Measurements from ENCODE around the gene LRRC47. TPM values are rescaled to one million over a fixed set of nuclear protein-coding genes. Genes with fewer than 3 reads are reported as not detected.

LRRC47 gene
- total and polyA plus RNA-seq, 2 of the 13 experiments (the other 11 are each of a cell fraction or from before 2014, with no cell fraction given) = 18.3 to 52.5 TPM

GRCh38 chr1:3775490-3776230 lies 20.6 kb downstream of the LRRC47 start (continued):
- TF ChIP-seq CBX1 (IDR thresholded peaks at IDR 0.05; ENCODE audit: low read depth) (peak; percentile 30), HNF4G (IDR thresholded peaks at IDR 0.05; ENCODE audit: borderline replicate concordance, low read depth, low read length) (peak; percentile 71), HNF4G (CRISPR knock-in tag; IDR thresholded peaks at IDR 0.05; ENCODE audit: borderline replicate concordance, low read depth) (0 out of 2 replicates have a peak, but pooled peaks have one; percentile 16), NFIC (IDR thresholded peaks at IDR 0.05; ENCODE audit: low read length) (no peak), DRAP1 (CRISPR knock-in tag; IDR thresholded peaks at IDR 0.05) (peak; percentile 13; the same call in 1 of the 2 replicates), CAMTA2 (CRISPR knock-in tag; IDR thresholded peaks at IDR 0.05; ENCODE audit: borderline replicate concordance) (no peak), HOMEZ (CRISPR knock-in tag; IDR thresholded peaks at IDR 0.05; ENCODE audit: low read depth) (0 out of 2 replicates have a peak, but pooled peaks have one; percentile 8), ZBTB42 (CRISPR knock-in tag; IDR thresholded peaks at IDR 0.05) (peak; percentile 93), KLF16 (CRISPR knock-in tag; IDR thresholded peaks at IDR 0.05) (no peak), GABPB1 (CRISPR knock-in tag; IDR thresholded peaks at IDR 0.05) (peak; percentile 66; the same call in 1 of the 2 replicates), HNF4A (CRISPR knock-in tag; IDR thresholded peaks at IDR 0.05) (peak; percentile 75), MYC (CRISPR knock-in tag; IDR thresholded peaks at IDR 0.05; ENCODE audit: borderline replicate concordance) (peak; percentile 98), ZNF616 (CRISPR knock-in tag; IDR thresholded peaks at IDR 0.05; ENCODE audit: low read depth) (peak; percentile 90), ARID3A (IDR thresholded peaks at IDR 0.05; ENCODE audit: low read depth, low read length) (no peak), ATF1 (CRISPR knock-in tag; IDR thresholded peaks at IDR 0.05) (no peak), NFE2L2 (IDR thresholded peaks at IDR 0.05; ENCODE audit: low read length) (no peak), ZNF841 (CRISPR knock-in tag; IDR thresholded peaks at IDR 0.05; ENCODE audit: borderline replicate concordance) (peak; percentile 49; the same call in 1 of the 2 replicates), PLRG1 (conservative IDR thresholded peaks at IDR 0.05) (no peak), ZNF281 (CRISPR knock-in tag; IDR thresholded peaks at IDR 0.05; ENCODE audit: borderline replicate concordance) (peak; percentile 65), SMAD9 (CRISPR knock-in tag; IDR thresholded peaks at IDR 0.05) (0 out of 2 replicates have a peak, but pooled peaks have one; percentile 73), SOX13 (IDR thresholded peaks at IDR 0.05) (peak; percentile 10), SOX13 (CRISPR knock-in tag; conservative IDR thresholded peaks at IDR 0.05 in 1 of 2, IDR thresholded peaks at IDR 0.05 in 1 of 2) (peak in 1 of 2 experiments; percentile 38; a peak in 1 of 4 replicates), ELK4 (CRISPR knock-in tag; IDR thresholded peaks at IDR 0.05; ENCODE audit: borderline replicate concordance) (no peak)
